CD4-positive, alpha-beta T cell treated with Interferon gamma for 1 hour (primary cell): ENCODE measurements around the gene GRIK3.

Experiments used
- DNase-seq: peaks from one replicate; pipeline ENCODE4 v3.0.0-alpha.2; 2020

GRIK3 gene

GRCh38 chr1:36807262-36807661 is 227.1 kb downstream of the GRIK3 start:
- no peak for DNase-seq

GRCh38 chr1:36805979-36806640 is 228.2 kb downstream of the GRIK3 start:
- DNase-seq: no peak

DNA sequence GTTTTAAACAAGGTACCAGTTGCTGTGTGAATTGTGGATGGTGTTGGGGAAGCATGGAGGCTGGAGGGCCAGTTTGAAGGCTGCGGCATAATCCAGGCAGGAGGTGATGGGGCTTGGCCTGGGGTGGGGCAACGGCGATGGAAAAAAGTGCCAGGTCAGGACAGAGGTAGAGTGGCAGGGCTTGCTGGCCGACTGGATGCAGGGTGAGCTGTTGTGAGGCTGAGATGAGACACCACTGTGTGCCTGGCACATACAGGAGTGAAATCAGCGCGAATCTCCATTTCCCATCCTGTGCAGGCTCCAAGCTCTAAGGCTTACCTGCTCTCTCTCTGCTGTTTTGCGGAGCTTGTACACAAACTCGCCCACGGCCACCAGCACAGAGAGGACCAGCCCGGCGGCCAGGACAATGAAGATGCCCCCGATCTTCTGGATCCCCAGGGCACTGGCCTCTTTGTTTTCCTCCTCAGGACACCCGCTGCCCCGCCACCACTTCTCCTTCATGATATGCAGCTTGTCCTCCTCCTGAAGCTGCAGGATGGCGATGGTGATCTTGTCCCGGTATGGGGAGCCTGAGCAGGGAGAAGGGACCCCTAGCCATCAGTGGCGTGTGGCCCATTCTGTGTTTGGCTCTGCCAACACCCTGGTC is 229.5 kb downstream of the GRIK3 start:
- DNase-seq: no peak

DNA sequence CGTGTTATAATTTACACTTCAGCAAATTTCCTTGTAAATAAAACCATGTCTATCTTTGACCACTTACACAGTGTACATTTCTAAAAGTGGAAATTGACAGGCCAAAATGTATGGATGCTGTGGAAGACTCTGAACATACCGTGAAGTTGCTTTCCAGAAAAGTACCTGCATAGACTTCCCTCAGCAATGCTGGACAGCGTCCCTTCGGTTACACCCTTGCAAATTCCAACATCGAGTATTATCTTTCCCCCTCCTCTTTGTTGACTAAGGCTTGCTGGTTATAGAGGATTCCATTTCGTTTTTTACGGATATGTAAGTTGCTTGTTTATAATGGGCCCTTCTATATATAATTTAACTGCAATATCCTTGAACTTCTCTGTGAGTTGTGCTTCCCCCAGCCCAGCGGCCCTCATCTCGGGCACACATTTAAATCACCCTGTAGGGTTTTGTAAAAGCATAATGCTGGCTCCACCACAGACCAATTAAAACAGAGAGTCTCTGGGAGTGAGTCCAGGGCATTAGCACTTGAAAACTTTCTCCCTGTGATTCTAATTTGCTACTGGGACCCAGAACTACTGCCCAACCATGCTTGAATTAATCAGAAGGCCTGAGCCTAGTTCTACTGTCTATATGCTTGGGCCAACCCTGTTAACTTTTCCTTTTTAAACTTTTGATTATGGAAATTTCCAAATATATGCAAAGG is 230.3 kb downstream of the GRIK3 start:
- no peak for DNase-seq

DNA sequence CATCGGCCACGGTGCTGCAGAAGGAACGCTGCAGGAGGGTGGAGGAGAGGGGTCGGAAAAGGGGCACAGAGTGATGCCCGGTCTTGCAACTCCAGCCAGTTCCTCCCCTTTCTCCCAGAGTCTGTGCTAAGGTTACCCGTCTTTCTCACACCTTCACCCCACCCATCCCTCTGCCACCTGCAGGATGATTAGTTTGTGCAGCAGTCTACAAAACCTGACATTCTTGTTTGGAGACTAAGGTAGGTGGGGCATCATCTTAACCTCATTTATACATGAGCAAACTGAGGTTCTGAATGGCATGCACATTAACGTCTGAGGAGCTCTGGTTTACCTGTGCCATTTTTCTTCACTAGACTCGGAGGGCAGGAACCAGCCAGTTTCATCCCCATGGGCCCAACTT is 232.3 kb downstream of the GRIK3 start:
- DNase-seq: no peak

- no peak for DNase-seq
Measured at GRCh38 chr1:36797761-36798160, 236.6 kb downstream of the GRIK3 start.

GRCh38 chr1:36796733-36797132 is 237.6 kb downstream of the GRIK3 start:
- DNase-seq: no peak

GRCh38 chr1:36796106-36796590 is 238.2 kb downstream of the GRIK3 start:
- DNase-seq: no peak

DNA sequence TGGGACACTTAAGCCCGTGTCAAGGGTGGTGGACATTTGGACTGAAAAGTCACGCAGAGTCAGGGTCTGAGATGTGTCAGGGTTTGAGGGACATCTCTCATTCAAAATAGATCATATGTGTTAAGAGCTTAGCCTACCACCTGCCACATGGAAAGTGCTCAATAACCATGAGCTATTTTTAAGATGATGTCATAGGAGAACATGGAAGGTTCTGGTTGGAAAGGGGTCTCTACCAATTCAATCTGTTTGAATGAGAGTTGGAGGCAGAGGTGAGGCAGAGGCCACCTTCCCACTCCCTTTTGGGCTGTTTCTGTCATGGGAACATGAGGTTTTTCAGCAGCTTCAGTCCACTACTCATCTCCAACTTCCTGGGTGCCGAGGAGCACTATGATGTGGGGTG is 239.9 kb downstream of the GRIK3 start:
- no peak for DNase-seq

DNA sequence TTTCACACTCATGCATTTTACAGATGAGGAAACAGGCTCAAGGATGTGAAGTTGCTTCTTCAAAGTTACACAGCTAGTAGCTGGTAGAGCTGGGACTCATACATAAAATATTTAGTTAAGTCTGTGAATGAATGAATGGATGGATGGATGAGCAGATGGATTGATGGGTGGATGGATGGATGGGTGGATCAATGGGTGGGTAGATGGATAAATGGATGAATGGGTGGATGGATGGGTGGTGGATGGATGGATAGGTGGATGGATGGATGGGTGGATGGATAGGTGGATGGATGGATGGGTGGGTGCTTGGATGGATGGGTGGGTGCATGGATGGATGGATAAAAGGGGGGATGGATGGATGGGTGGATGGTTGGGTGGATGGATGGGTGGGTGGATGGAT is 240.9 kb downstream of the GRIK3 start:
- DNase-seq: no peak

- no peak for DNase-seq
Measured at GRCh38 chr1:36792292-36792691, 242.0 kb downstream of the GRIK3 start.

DNA sequence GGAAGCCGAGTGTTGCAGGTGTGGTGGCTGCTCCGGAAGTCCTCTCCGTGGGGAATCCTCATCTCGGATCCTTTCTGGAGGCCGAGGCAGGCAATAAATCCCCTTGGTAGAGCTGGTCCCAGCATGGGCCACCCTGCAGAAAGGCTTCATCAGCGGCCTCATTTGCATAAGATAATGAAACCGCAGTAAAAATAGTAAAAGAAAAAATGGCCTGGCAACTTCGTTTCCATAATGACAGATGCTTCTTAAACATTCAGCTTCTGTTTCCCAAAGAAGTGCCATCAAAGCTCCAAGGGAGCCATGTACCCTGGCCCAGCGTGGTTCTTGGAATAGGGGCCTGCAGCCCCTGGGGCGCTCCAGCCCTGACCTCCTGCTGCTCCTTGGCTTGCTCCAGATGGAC is 244.1 kb downstream of the GRIK3 start:
- no peak for DNase-seq

GRCh38 chr1:36789535-36789934 is 244.8 kb downstream of the GRIK3 start:
- no peak for DNase-seq

DNA sequence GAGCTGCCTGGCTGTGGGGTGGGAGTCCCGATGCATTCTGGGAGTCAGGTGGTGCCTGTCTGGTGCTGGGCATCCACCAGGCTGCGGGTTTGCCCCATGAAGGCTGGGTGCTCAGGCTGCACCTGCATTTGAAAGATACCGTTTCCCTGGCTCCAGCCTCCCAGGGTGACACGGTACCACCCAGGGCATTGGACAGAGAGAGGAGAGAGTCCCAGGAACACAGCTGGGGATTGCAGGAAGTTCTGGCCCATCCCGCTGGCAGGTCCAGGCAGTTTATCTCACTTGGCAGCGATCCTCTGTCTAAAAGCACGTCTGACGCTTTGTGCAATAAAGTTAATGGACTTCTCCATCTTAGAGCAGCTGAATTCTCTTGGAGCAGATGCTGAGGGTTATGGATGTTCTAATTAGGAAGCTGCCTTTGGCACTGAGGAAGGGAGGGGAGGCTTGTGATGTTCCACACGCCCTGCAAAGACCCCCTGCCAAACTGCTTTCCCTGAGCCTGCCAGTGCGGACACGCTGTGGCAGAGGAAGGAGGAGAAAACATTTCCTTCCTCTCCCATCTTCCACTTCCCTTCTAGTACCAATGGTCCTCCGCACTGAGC is 246.9 kb downstream of the GRIK3 start:
- no peak for DNase-seq

GRCh38 chr1:36786425-36786824 is 247.9 kb downstream of the GRIK3 start:
- no peak for DNase-seq

DNA sequence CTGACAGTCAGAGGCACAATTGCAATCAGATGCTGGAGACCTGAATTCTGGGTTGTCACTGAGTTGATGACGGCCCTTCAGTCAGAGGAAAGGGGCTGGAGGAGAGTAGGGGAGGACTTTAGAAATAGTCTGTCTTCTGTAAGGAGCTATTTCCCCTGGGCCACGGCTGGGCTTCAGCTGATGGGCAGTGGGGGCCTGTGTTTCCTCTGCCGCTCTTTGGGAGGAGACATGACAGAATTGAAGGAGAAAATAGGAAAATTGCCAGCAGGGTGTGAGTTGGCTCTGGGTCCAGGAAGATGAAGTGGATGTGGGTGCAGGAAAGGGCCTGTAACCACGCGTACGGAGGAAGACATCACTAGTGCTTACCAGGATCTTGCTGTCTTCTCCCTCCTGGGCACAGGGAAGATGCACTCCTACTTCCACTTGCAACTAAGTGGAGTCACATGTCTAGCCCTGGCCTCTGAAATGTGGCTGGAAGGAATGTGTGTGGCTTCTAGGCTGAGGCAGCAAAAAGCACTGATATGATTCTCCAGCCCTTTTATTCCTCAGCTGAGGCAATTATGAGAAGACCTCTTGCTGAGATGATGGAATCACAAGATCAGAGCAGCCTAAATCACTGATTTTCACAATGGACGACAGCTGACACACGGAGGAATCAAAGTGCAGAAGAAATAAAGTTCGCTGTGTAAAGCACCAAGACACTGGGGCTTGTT is 250.0 kb downstream of the GRIK3 start:
- no peak for DNase-seq

GRCh38 chr1:36783475-36783874 is 250.8 kb downstream of the GRIK3 start:
- no peak for DNase-seq

GRCh38 chr1:36782785-36783184 is 251.5 kb downstream of the GRIK3 start:
- no peak for DNase-seq

GRCh38 chr1:36782085-36782484 is 252.2 kb downstream of the GRIK3 start:
- no peak for DNase-seq

- DNase-seq: no peak
Measured at GRCh38 chr1:36781098-36781497, 253.2 kb downstream of the GRIK3 start.

DNA sequence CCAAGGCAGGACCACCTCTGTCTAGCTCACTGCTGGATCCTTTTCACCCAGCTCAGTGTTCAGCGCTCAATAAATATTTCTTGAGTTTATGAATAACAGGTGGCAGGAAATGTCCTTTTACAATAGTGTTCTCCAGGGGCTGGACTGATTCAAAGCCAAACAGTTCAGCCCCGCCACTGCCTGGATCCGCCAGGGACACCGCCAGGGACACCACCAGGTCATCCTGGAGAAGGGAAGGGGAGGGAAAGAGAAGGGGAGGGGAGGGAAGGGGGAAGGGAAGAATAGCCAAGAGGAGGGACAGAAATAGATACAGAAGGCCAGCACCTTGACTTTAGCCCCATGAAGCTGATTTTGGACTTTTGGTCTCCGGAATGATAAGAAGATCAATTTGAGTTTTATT is 255.6 kb downstream of the GRIK3 start:
- DNase-seq: no peak

DNA sequence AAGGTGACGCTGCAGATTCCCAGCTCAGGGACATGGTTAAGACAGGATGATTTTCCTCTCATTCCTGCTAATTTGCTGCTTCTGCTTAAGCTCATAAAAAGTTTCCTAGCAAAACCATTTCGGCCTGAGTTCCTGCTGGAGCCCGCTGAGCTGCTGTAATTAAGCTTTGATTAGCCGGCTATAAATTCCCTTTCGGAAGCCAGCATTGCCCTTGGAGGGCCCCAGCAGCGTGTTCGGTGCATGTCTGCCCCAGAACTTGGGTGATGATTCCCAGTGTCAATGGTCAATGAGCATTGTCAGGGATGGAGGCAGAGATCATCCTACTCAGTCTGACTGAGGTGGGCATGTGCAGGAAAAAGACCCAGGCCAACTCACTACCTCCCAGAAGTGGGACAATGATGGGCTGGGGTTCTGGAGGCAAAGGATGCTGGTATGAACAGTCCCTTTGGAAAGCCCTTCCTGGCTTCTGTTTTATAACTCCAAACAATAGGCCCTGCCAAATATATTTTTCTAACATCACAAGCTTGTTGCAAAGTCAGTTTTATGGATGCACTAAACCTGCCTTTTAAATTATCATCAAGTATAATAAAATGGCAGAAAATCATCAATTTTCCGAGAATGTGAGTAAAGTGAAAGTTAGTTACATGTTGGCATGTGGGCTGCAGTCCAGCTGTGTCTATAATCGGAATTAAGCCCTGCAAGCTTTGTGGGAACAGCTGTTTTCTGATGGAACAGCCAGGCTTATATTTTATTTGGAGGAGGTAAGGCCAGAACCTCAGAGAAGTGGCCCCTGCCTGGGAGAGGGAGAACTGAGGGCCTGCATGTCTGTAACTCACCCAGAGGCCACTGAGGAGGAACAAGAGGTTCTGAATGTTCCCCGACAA is 257.1 kb downstream of the GRIK3 start:
- DNase-seq: no peak
